ENCODE results near the gene FBXL15. TPM values are rescaled to one million over a fixed set of nuclear protein-coding genes. Genes with fewer than 3 reads are reported as not detected.
A peak's percentile ranks its signal among the peaks of the same experiment; 100 is the strongest.

FBXL15 gene
- total and polyA plus RNA-seq, 2 experiments from 2014 or later, result 18.5 to 36.1 TPM

GRCh38 chr10:102393411-102394078, 27.1 kb upstream of the FBXL15 start:
- H3K9me3 Mint-ChIP-seq, result no peaks in the 10 kb centered on the region
- peak; percentile 75 for ATAC-seq
- peaks cover 38% of the 10 kb centered on the region for H3K27me3 ChIP-seq (ENCODE audit: insufficient read depth)

More at GRCh38 chr10:102393411-102394078, 27.1 kb upstream of the FBXL15 start:
- H3K36me3 ChIP-seq (ENCODE audit: insufficient read depth), result no peaks in the 10 kb centered on the region
- H3K4me1 ChIP-seq (ENCODE audit: insufficient read depth), result peaks cover 11% of the 10 kb centered on the region
- DNase-seq (ENCODE audit: low spot score), result peak; percentile 93
- TF ChIP-seq REST (IDR thresholded peaks at IDR 0.05; ENCODE audit: unreplicated experiment), result no peak
- TF ChIP-seq STAT1 (IDR thresholded peaks at IDR 0.05; ENCODE audit: unreplicated experiment), result no peak
- peak in 1 of 2 experiments; percentile 85; a peak in 2 of 4 replicates for TF ChIP-seq CTCF (conservative IDR thresholded peaks at IDR 0.05; ENCODE audit: low read depth in 2 of 2)
- no peaks in the 10 kb centered on the region; the same call in 1 of the 2 replicates for H4K20me1 ChIP-seq (replicated peaks; ENCODE audit: insufficient read depth)
- peak overlapping the region; percentile 97 for H2AFZ ChIP-seq
- no peaks in the 10 kb centered on the region; the same call in 2 of the 3 replicates for H3K36me3 Mint-ChIP-seq (ENCODE audit: low read depth)
- peaks cover 14% of the 10 kb centered on the region for H3K4me1 Mint-ChIP-seq
- 0 out of 2 replicates have a peak, but pooled peaks cover 5% of the 10 kb centered on the region for H3F3A ChIP-seq (replicated peaks; ENCODE audit: low read depth)
- H3K27ac ChIP-seq (ENCODE audit: low read depth), result no peak overlapping the region
- H3K4me3 Mint-ChIP-seq, result peak overlapping the region; percentile 82
- H3K27me3 Mint-ChIP-seq (ENCODE audit: insufficient read depth, low read depth, poor library complexity), result peaks cover 44% of the 10 kb centered on the region
- H3K27ac Mint-ChIP-seq, result no peak overlapping the region
- peak overlapping the region; percentile 88 for H3K4me3 ChIP-seq
- no peaks in the 10 kb centered on the region for H3K79me2 ChIP-seq (replicated peaks; ENCODE audit: insufficient read depth)
- no peaks in the 10 kb centered on the region for H3K9me2 ChIP-seq (ENCODE audit: insufficient read depth)
- H3K4me2 ChIP-seq, result peak overlapping the region; percentile 96
